Erythroblast (primary cell): ENCODE measurements around the gene PIR.

Experiments used
- GATA1 ChIP-seq: IDR thresholded peaks from 2 replicates; pipeline ENCODE4 v1.6.1; 2011; ENCODE audit warnings: low read depth, mild to moderate bottlenecking, control low read depth, low read length, moderate library complexity
- POLR2A ChIP-seq: IDR thresholded peaks from 2 replicates; pipeline ENCODE4 v1.6.1; 2011; ENCODE audit warnings: mild to moderate bottlenecking, low read length

GRCh38 chrX:15343075-15343476 lies 150.1 kb downstream of the PIR start:
- TF ChIP-seq POLR2A = no peak
- TF ChIP-seq GATA1 = no peak
